GM12873 (cell line): ENCODE data around the gene HLA-DRA.

ENCODE experiments used
- TF ChIP-seq, protein P1 (sequence below): IDR thresholded peaks from 2 replicates; pipeline ENCODE4 v1.5.1; 2012; ENCODE audit warnings: low read depth, mild to moderate bottlenecking, moderate library complexity, low read length, control low read depth; ENCODE audit not compliant: insufficient read depth; ENCODE audit errors: missing control alignments

The HLA-DRA gene

GRCh38 chr6:32416036-32416435 lies 23.7 kb upstream of the HLA-DRA start:
- TF ChIP-seq, protein P1, sequence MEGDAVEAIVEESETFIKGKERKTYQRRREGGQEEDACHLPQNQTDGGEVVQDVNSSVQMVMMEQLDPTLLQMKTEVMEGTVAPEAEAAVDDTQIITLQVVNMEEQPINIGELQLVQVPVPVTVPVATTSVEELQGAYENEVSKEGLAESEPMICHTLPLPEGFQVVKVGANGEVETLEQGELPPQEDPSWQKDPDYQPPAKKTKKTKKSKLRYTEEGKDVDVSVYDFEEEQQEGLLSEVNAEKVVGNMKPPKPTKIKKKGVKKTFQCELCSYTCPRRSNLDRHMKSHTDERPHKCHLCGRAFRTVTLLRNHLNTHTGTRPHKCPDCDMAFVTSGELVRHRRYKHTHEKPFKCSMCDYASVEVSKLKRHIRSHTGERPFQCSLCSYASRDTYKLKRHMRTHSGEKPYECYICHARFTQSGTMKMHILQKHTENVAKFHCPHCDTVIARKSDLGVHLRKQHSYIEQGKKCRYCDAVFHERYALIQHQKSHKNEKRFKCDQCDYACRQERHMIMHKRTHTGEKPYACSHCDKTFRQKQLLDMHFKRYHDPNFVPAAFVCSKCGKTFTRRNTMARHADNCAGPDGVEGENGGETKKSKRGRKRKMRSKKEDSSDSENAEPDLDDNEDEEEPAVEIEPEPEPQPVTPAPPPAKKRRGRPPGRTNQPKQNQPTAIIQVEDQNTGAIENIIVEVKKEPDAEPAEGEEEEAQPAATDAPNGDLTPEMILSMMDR = no peak

DNA sequence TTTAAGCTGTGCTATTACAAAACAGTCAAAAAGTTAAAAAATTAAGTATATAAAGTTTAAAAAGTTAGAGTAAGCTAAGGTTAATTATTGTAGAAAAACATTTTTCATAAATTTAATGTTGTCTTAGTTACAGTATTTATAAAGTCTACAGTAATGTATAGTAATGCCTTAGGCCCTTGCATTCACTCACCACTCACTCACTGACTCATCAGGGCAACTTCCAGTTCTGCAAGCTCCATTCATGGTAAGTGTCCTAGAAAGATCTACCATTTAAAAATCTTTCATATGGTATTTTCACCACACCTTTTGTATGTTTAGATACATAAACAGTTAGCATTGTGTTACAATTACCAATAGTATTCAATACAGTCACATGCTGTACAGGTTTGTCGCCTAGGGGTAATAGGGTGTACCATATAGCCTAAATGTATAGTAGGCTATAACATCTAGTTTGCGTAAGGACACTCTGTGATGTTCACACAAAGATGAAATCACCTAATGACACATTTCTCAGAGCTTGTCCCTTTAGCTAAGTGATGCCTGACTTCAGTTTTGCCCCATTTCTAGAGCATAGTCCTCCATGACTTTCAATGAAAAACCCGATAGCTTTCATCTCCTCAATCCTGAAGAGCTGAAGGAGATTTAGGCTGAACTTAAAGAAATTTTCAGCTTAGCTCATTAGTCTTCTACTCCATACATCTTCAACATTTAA lies 14.9 kb upstream of the HLA-DRA start:
- TF ChIP-seq, protein P1 = no peak

DNA sequence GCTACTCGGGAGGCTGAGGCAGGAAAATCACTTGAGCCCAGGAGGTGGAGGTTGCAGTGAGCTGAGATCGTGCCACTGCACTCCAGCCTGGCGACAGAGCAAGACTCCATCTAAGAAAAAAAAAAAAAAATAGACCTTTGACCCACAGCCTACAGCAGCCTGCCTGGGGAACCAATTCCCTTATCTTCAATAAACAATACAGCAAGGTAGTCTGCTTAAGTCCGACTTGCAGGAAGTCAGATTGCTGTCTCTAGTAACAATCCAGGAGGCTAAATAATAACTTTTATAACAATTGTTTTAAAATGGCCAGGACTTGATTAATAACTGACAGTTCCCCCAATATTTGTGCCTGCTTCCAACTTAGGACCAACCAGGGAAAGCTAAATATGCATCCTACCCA lies 13.3 kb upstream of the HLA-DRA start:
- TF ChIP-seq, protein P1 = no peak

DNA sequence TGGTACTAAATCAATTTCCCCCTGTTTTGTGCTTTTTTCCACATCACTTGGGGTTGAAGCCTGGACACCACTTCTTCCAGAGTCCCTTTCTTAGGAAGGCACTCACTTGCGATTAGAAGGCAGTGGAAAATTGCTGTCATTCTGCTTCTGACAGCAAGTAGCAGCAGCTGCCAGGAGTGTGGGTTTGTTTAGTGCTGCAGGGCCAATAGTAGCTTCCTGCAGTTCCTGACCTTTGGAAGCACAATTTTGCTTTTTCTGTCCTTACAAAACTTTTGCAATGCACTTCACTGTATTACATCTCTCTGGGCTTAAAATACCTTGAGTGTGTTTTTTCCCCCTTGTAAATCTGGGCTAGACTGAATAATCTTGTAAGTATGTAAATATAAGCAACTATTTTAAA lies 12.5 kb upstream of the HLA-DRA start:
- TF ChIP-seq, protein P1 = no peak

DNA sequence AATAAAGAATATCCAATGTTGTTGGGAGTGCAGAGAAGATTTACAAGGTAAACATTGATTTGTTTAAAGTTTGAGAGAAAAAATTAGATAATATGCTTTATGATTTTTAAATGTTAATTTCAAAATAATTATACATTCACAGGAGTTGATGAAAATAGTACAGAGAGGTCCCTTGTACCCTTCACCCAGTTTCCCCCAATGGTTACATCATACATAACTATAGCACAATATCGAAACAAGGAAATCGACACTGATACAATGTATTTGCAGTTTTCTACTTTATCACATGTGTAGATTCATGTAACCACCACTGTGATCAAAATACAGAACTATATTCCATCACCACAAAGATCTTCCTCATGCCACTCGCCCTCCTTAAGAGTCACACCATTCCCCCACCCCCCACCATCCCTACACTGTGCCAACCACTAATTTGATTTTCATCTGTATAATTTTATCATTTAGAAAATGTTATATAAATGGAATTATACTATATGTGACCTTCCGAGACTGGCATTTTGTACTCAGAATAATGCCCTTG lies 11.7 kb upstream of the HLA-DRA start:
- TF ChIP-seq, protein P1 = no peak

- TF ChIP-seq, protein P1 = no peak
These were observed 9.5 kb upstream of the HLA-DRA start for GRCh38 chr6:32430179-32430578.

DNA sequence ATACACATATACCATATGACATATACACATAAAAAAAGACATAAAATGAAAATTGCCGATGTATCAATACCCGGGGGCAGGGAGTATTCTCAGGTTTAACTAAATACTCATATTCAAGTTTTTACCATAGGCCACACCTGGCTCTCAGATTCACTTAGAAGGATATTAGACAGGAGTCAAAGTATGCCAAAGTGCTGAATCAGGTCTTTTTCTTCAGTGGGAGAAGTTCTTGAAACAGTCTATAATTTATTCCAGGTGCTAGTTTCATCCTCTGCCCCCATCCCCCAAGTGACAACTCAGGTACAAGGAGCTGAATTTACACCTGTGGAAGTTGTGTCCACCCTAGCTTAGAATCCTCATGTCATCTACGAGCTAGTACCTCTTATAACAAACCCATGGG lies 8.5 kb upstream of the HLA-DRA start:
- TF ChIP-seq, protein P1 = no peak
